OCI-M2 (cell line): Measurements from ENCODE around the gene RELL2.
"Not testable (repeated sequence)": the region's sequence is repeated elsewhere in the genome, so short reads cannot be mapped to it uniquely, and the experiment has no call there.

Experiments
- DNase-seq: peaks from one replicate; lab custom pipeline; 2025; ENCODE audit not compliant: unreplicated experiment; lab: John Stamatoyannopoulos, UW

Gene RELL2, protein sequence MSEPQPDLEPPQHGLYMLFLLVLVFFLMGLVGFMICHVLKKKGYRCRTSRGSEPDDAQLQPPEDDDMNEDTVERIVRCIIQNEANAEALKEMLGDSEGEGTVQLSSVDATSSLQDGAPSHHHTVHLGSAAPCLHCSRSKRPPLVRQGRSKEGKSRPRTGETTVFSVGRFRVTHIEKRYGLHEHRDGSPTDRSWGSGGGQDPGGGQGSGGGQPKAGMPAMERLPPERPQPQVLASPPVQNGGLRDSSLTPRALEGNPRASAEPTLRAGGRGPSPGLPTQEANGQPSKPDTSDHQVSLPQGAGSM

DNA sequence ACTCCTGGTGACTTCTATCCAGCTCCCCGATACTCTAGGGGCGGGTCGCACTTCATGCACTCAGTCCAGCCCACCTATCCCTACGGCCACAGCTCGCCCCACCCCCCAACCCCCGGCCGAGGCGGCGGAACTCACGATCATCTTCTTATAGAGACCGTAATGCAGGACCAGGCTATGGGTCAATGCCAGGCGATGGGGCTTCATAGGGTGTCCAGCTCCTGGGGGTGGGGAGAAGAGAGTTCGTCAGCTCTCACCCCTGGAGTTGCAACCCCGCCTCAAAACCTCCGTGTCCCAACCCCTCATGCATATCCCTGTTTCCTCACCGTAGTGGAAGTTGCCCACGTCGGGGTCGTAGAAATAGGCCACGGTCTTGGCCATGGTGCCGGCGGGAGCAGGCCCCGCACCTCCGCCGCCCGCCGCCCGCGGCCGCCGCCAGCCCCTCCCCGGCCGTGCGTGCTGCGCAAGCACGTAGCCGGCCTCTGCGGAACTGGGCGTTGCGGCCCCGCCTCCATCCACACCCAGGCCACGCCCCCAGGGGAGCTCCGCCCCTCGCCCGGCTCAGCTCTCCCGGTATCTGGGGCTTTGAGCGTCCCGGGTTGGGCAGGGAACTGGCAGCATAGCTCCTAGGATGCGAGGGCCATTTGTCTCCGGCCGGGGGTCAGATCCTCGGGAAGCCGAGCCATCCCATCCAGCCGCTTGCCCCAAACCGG lies at the start of gene RELL2, which contains the start of gene HDAC3:
TSS of gene RELL2 (plus strand) at position 585 of the 710 bp plus-strand sequence. CDS start 1,229 bp downstream, outside the sequence.
TSS of gene HDAC3 (minus strand) at position 437 of the 710 bp plus-strand sequence. CDS start at position 378, 59 bp downstream.
- DNase-seq: peak; percentile 23

DNA sequence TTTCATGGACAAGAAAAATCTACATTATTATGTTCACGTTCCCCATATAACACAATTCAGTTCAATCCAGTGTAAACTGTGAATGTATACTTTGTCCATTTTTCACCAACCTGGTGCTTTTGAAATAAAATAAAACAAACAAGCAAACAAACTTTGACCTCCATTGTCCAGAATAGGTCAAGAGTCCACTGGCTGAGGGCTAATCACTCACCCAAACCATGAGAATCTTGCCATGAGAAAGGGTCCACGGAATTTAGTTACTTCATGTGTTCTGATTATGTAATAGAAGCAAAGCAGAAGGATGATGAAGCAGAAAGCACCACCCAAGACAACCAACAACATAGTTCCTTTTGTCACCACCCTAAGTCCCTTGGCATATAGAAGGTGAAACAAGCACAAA lies 46.7 kb upstream of the RELL2 start:
- DNase-seq: no peak

DNA sequence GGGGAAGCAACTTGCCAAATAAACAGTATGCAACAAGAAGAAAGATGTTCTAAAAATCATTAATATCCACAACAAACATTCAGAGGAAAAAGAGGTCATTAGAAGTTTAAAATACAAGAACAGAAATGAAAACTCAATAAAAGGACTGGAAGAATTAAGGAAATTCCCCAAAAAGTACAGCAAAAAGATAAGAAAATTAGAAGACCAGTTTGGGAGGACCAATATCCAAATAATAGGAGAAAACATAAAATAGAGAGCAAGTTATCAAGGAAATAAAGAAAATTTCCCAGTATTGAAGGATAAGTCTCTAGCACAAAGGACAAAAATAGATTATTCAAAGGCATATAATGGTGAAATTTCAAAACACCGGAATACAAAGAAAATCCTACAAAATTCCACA lies 39.9 kb upstream of the RELL2 start:
- no peak for DNase-seq

DNA sequence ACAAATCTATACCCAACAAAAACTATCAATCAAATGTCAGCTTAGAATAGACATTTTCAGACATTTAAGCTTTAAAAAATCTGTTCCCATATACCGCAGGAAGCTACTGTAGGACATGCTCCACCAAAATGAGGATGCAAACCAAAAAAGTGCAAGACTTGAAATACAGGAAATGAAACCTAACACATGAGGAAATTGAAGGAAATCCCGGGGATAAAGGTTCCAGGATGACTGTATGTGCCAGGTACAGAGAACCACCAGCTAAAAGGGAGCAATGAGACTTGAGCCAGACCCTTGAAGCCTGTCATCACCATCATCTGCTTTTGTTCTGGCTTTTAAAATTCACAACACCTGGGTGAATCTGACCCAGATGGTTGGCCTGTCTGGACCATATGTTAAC lies 39.4 kb upstream of the RELL2 start:
- no peak for DNase-seq

DNA sequence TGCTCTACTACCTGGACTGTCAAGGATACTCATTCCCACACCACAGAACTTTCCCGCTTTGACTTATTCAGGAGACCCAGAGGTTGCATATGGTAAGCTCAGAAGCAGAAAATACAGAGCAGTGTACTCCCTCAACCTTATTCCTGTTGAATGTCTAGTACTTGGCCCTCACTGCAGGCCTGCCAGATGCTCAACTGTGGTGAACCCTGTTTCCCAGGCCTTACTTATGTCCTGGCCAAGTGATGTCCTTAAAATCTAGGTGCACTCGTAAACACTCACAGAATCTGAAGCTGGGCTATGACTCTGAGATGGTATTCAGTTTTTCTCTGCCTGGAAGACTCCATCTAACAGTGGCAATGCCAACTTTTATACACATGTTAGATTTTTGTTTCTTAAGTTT lies 39.0 kb upstream of the RELL2 start:
- no peak for DNase-seq

DNA sequence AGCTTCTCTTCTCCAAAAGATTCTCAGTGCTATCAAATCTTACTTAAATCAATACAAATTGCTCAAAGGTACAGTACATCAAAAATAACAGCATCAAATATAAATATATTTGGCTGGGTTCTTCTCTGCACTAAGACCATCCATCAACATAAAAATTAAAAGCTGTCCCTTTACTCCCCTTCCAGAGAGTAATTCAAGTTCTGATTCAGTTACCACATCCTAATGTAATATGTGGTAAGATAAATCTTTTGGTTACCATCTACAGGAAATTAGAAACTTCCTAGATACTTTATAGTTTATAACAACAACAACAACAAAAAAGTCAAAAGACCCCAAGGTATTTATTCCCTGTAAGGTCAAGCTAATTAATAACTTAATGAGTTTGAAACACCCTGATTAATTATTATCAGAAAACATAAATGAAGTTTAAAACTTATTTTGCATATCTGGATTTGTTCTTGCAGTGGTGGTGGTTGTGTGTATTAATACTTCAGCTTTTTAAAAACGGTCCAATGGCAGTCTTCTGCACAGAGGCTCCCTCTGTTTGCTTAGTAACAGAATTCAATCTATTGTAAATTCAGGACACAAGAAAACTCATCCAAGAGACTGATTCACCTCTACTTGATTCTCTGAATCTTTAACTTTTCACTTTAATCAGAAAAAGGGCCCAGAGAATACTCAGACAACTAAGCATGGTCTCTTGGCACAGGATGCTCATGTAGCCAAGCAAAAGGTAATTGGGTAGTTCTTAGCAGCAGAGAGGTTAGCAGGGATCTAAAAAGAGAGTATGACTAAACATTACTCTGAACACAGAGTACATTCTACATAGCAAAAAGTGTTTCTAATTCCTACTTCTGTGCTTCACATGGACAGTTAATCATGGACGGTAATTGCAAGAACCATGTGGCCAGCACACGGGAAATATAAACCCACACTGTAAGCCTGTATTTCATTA lies 38.1 kb upstream of the RELL2 start:
- DNase-seq: no peak

DNA sequence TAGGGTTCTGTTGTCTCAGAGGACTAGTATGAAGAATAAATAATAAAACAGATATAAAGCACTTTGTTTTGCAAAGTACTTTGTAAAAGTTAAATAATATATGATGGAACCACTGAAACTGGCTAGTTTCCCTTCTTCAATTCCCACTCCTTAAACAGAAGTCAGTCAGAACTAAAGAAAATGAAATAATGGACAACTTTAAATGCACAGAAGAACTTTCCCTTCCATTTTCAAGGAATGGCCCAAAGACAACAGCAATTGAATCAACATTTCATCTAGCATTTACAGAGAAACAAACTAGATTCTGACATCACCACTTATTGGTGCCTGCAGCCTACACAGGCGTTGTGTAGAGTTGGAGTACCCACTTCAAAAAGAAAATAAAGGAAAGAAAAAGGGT lies 34.2 kb upstream of the RELL2 start:
- DNase-seq: no peak

DNA sequence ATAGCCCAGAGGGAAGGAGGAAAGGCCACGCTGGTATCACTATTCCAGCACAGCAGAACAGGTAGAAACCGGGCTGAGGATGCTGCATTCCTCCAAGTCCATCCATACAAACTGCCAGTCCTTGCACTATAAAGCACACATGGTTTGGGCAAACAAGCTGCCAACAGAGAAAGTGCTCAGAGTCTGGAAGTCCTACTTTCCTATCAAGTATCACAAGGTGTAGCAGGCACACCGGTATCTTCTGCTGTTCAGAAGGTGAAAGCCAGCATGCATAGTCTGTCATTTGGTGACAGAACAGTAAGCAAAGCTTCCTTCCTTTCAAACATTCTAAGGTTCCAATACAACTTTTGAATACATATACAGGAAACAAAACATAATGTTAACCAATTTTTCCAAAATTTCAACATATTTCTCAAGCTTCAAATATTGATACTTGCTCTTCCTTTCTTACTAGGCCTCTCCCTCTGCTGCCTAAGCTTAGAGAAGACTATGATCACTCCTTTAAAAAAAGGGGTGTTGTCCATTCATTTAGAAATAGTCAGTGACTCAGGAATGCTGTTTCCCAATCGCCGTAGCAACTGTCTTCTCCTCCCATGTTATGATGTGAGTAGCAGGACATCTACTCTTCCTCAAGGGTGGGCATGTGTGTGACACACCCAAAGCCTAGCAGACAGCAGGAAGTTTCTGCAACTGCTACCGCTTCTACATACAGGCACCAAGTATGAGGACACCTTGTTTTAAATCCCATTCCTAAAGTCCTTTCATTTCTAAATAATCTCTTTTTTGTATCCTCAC lies 32.7 kb upstream of the RELL2 start:
- no peak for DNase-seq

DNA sequence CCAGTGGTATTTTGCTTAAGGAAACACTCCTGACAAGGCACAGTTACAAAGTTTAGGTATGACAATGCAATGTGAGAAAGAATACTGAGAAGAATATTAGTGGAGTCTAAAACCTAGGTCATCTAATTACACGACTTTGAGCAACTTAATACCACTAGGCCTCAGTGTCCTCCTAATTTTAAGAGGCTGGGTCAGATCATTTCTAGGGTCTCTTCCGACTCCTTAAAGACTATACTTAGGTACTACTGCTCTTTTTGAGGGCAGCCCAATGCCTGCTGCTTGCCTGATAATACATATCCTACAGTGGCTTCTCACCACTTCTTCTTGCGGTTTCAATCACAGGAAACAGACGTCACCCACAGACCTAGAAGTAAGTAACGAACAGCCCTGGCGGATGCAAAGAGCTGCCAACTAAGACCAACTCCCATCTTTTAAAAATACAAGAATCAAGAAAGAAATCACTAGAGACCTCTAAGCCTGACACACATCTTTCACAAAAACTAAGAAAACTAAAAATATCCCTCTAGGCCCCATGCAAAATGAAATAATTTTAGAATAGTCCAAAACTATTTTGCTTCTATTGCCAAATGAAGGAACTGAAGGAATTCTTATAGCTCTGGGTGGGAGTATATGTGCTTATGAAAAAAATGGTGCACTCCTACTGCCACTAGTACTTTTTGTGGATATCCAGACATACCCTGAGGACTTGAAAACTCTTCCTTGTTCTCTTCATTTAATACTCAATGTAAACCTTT lies 31.1 kb upstream of the RELL2 start:
- peak; percentile 81 for DNase-seq

DNA sequence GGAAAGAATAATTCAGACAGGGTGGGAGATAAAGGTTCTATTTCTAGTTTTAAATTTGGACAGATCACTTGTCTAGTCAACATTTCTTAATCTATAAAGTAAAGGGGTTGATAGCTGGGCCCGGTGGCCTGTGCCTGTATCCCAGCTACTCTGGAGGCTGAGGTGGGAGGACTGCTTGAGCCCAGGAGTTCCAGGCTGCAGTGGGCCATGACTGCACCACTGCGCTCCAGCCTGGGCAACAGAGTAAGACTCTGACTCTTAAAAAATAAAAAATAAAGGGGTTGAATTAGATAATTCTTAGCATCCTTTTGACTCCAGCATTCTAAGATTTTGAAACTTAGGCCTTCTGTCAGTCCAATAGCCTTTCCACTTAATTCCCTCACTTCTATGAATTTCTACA lies 28.8 kb upstream of the RELL2 start:
- DNase-seq: no peak

DNA sequence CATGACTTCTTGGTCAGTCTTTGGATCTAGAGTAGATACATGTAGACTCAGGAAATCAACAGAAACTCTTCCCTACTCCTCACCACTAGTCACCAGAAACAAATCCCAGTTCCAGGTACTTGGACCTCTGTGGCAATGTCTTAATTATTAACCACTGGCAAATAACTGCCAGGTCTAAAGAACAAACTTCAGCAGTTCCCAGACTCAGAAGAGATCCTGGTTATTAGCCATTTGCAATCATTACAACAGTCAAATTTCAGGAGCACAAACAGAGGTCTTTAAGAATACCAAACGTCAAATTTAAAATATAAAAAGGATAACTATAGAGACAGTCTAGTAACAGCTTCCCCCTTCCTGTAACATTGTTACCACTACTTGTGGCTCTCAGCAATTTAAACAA lies 28.2 kb upstream of the RELL2 start:
- no peak for DNase-seq

DNA sequence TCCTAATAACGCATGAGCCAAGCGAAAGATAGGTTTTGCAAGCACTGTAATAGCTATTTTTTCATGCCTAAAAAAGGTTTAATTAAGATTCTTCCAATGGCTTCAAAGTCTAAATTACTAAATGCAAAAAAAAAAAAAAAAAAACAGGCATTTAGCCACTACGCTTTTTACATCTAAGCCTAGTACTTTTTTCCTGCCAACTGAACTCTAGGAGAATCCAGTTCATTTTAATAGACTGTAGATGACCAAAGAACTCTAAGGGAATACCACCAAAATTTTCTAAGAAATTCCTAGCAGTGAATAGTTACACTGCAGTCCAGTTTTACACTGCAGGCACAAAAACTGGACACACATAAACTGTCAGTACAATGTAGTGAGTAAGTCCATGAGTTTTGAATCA lies 27.8 kb upstream of the RELL2 start:
- no peak for DNase-seq

DNA sequence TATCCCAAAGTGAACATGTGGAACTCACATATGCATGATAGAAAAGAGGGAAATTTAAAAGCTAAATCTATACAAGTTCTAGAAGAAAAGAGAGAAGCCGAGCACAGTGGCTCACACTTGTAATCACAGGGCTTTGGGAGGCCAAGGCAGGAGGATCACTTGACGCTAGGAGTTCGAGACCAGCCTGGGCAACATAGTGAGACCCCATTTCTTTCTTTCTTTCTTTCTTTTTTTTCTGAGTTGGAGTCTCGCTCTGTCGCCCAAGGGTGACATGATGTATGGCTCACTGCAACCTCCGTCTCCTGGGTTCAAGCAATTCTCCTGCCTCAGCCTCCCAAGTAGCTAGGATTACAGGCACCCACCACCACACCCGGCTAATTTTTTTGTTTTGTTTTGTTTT lies 26.9 kb upstream of the RELL2 start:
- DNase-seq: not testable (repeated sequence)

DNA sequence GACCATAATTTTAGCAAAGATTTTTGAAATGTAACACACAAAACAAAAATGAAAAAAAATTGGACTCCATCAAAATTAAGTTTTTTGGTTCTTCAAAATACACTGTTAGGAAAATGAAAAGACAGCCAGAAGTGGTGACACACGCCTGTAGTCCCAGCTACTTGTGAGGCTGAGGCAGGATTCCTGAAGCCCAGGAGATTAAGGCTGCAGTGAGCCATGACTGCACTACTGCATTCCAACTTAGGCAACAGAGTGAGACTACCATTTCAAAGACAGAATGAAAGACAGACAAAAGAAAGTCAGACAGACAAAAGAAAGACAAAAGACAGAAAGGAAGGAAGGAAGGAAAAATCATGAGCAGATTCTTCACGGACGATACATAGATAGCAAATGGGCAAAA lies 25.5 kb upstream of the RELL2 start:
- DNase-seq: no peak

DNA sequence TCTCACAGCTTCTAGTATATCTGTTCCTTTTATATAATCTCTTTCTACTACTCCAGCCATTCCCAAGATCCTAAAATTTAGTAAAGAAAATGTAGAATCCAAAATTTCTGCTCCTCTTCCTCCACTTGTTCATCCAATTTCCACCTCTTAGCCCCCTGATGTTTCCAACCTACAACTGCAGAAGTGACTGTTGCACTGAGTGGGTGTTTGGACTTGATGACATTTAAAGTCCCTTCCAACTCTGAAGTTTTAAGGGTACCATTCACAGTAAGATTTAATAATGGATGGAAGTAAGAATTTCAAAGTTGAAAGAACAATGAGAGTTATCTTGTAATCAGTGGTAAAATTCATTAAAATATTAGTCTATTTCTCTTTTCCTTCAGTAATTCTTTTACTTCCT lies 23.5 kb upstream of the RELL2 start:
- DNase-seq: no peak

DNA sequence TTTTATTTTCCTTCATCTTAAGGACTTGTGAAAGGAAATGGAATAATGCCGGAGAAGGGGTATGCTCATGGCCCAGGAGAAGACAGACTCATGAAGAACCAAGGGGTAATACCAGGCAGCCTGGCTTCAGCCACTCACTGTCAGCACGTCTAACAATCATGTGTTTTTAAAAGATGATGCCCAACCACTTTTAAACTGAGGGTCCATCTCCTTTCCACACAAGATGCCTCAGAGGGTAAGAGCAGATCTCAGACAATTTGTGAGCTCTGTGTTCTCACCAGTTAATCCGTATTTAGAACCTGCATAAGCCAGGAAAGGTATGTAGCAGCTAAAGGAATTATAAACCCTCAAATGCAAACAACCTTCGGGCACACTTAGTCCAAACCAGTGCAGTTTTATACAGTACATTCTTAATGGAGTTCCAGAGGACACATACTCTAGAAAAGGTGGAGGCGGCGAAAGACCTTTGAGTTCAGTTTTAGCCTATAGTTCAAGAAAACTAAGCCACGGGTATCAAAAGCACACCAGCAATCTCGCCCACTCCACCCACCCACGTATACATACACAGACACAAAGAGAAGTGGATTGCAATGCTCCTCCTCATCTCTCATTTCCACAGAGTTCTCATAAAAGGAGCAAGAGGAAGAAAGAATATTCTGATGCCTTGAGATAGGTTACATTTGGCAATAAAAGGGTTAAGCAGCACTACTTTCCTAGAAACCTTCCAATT lies 20.6 kb upstream of the RELL2 start:
- no peak for DNase-seq

DNA sequence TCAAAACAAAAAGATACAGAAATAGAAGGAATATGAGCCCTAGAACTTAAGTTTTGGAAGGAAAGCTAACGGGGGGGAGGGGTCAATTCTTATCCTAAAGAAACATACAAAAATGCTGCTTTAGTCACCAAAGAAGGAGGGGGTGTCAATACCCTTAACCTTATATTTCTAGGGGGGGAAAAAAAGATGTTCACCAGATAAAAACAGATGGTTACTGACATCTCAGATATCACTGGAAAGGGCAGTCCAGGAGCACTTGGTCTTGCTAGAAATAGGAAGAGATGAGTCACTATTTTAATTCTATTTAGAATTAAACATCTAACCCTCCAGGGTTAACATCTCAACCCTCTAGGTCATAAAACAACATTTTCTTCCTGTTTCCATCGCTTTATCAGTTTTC lies 19.7 kb upstream of the RELL2 start:
- DNase-seq: no peak

DNA sequence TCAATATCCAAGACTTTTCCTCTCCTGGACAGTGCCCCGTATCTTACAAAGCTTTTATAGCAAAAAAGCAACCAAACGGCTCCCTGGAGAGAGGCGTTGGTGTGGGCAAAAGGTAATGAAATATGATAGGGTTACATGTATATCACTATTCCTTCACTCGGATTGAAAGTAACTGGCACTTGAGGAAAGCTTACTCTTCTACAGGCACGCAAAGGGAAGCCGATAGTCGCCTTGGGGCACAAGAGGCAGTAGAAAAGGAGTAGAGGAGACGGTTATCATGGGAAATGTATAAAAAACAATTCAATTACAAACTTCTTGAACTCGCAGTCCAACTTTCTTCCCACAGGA lies 19.1 kb upstream of the RELL2 start:
- no peak for DNase-seq

DNA sequence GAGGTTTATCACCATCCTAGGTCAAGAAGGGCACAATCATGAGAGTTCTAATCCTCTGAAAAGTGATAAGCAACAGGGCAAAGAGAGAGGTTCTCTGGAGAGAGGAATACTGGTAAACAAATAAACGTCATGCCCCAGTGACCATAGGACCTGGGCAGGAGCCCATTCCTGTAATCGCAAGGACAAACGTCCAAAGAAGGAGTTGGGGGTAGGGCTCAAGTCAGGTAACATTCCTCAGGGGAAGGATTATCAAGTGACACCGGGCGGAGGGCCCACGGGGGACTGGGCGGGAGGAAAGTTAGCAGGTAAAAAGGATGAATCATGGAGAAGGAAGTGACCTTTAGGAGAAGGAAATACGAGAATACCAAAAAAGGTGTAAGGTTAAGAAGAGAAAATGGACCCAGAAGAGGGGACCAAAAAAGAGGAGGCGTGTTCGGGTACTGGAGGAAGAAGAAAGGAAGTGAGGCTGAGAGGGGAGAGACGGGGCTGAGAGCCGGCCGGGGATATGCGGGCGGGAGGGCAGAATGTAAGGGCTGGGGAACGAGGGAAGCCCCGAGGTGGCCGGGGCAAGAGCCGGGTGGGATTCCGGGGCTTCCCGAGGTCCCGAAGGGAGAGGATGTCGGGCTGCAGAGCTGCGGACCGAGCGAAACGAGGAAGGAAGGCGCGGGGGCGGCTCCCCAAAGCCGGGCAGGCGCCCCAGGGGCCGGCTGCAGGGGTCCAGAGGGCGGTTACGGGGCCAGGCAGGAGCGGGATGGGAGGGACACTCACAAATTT lies 18.6 kb upstream of the RELL2 start:
- DNase-seq: no peak
